IPS-20b (cell line): Measurements from ENCODE around the gene TPGS1.

Source experiments
- H3K27ac ChIP-seq: one replicate; pipeline ENCODE4 v1.5.1; 2013; ENCODE audit warnings: low read length
- H3K27me3 ChIP-seq: 2 replicates; pipeline ENCODE4 v1.6.1; 2013; ENCODE audit warnings: mild to moderate bottlenecking, low read length, inconsistent platforms; ENCODE audit not compliant: insufficient read depth
- H3K36me3 ChIP-seq: 2 replicates; pipeline ENCODE4 v1.6.1; 2013; ENCODE audit warnings: low read depth, mild to moderate bottlenecking, inconsistent platforms, low read length, moderate library complexity; ENCODE audit not compliant: insufficient read depth
- H3K4me1 ChIP-seq: 2 replicates; pipeline ENCODE4 v1.6.1; 2013; ENCODE audit warnings: mild to moderate bottlenecking, control low read depth, inconsistent platforms, low read length, moderate library complexity; ENCODE audit not compliant: insufficient read depth
- H3K4me3 ChIP-seq: 2 replicates; pipeline ENCODE4 v1.5.1; 2013; ENCODE audit warnings: mild to moderate bottlenecking, low read length, inconsistent platforms
- H3K9ac ChIP-seq: 2 replicates; pipeline ENCODE4 v1.6.1; 2013; ENCODE audit warnings: low read depth, mild to moderate bottlenecking, inconsistent platforms, low read length, moderate library complexity
- H3K9me3 ChIP-seq: 2 replicates; pipeline ENCODE4 v1.6.1; 2013; ENCODE audit warnings: mild to moderate bottlenecking, low read depth, low read length, inconsistent platforms; ENCODE audit not compliant: insufficient read depth

The TPGS1 gene

GRCh38 chr19:532561-533363 is 25.5 kb downstream of the TPGS1 start:
- Histone ChIP-seq H3K9me3 (no peaks in the 10 kb centered on the region), H3K9ac (peak overlapping the region; percentile 87), H3K4me1 (no peaks in the 10 kb centered on the region), H3K27ac (no peak overlapping the region), H3K27me3 (no peaks in the 10 kb centered on the region), H3K36me3 (peaks cover 20% of the 10 kb centered on the region), H3K4me3 (peak overlapping the region; percentile 88)

DNA sequence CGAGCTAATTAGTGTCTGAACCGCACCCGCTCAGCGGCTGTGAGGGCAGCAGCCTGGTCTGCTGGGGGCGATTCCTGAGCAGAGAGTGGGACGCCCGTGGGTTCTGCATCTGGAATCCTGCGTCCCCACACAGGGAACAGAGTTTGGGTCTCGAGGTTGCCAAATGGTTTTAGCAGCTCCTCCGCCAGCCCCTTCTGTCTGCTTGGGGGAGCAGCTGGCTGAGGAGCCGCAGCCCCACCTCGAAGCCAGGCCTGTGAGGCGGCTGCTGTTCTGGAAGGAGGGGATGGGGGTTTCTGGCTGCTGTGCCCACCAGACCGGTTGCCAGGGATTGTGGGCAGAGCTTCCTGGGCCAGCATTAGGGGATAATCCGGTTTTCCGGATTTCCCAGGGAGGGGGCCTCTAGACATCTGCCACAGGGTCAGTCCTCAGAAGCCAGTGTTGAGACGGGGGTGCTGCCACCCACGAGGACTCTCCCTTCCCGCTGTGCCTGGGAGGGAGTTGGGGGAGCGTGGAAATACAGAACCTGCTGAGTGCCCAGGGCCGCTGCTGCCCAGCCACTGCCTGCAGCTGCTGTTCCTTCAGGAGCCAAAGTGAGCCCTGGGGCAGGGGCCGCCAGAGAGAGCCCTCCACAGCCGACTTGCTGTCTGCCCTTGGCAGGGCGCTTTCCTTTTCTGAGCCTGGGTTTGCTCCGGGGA is 26.2 kb downstream of the TPGS1 start:
- peaks cover 26% of the 10 kb centered on the region for H3K36me3 ChIP-seq
- H3K4me1 ChIP-seq: no peaks in the 10 kb centered on the region
- peak overlapping the region; percentile 87 for H3K9ac ChIP-seq
- H3K27me3 ChIP-seq: no peaks in the 10 kb centered on the region
- no peaks in the 10 kb centered on the region for H3K9me3 ChIP-seq
- peak overlapping the region; percentile 88 for H3K4me3 ChIP-seq
- H3K27ac ChIP-seq: no peak overlapping the region

DNA sequence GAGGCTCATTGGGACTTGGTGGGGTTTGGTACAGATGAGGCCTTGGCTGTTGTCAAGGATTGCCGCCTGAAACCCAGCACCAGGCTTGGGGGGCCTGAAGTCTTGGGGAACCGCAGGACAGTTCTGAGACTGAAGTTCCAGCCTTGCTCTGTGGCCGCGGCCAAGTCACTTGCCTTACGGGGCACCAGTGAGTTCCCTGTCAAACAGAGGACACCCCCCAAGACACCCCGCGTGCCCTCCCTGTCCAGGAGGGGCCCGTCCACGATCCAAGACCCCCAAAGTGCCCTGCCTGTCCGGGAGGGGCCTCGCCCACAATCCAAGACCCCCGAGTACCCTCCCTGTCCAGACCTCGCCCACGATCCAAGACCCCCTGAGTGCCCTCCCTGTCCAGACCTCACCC is 26.8 kb downstream of the TPGS1 start:
- Histone ChIP-seq H3K36me3 (peaks cover 26% of the 10 kb centered on the region), H3K4me3 (no peak overlapping the region), H3K9ac (peak overlapping the region; percentile 87; the same call in 1 of the 2 replicates), H3K27me3 (no peaks in the 10 kb centered on the region), H3K27ac (no peak overlapping the region), H3K4me1 (no peaks in the 10 kb centered on the region), H3K9me3 (no peaks in the 10 kb centered on the region)

- Histone ChIP-seq H3K9ac (no peak overlapping the region), H3K27ac (no peak overlapping the region), H3K4me1 (no peaks in the 10 kb centered on the region), H3K9me3 (no peaks in the 10 kb centered on the region), H3K36me3 (peaks cover 26% of the 10 kb centered on the region), H3K27me3 (no peaks in the 10 kb centered on the region), H3K4me3 (no peak overlapping the region)
Observed at GRCh38 chr19:535017-535835, 27.9 kb downstream of the TPGS1 start.

DNA sequence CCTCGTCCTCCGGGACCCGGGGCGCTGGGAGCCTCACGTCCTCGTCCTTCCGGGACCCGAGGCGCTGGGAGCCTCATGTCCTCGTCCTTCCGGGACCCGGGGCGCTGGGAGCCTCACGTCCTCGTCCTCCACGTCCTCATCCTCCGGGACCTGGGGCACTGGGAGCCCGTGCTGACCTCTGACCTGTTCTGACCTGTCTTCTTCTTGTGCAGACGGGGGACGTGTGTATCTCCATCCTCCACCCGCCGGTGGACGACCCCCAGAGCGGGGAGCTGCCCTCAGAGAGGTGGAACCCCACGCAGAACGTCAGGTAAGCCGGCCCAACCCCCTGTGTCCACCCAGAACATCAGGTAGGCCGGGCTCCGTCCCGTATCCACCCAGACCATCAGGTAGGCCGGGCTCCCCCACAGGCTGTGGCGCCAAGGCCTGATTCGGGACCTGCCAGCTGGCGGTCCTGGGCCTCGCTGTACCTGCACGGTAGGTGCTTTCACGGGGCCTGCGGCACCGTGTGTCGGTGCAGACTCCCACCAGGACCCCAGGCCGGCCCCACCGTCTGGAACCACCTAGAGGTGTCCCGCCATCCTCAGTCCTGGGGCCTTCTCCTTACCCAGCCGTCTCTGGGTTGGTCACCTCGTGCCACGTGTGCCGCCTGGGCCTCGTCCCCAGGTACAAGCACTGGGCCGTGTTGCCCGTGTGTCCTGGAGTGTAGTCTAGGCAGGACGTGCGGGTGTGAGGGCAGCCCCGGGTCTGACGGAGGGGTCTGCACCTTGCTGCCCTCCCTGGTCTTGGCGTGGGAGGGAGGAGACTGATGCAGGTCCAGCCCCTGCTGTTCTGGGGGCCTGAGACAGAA is 29.0 kb downstream of the TPGS1 start:
- H3K27me3 ChIP-seq: no peaks in the 10 kb centered on the region
- H3K4me3 ChIP-seq: no peak overlapping the region
- H3K9me3 ChIP-seq: no peaks in the 10 kb centered on the region
- peaks cover 28% of the 10 kb centered on the region for H3K36me3 ChIP-seq
- H3K4me1 ChIP-seq: no peaks in the 10 kb centered on the region
- H3K27ac ChIP-seq: no peak overlapping the region
- H3K9ac ChIP-seq: no peak overlapping the region

GRCh38 chr19:536881-537404 is 29.6 kb downstream of the TPGS1 start:
- peaks cover 33% of the 10 kb centered on the region for H3K36me3 ChIP-seq

DNA sequence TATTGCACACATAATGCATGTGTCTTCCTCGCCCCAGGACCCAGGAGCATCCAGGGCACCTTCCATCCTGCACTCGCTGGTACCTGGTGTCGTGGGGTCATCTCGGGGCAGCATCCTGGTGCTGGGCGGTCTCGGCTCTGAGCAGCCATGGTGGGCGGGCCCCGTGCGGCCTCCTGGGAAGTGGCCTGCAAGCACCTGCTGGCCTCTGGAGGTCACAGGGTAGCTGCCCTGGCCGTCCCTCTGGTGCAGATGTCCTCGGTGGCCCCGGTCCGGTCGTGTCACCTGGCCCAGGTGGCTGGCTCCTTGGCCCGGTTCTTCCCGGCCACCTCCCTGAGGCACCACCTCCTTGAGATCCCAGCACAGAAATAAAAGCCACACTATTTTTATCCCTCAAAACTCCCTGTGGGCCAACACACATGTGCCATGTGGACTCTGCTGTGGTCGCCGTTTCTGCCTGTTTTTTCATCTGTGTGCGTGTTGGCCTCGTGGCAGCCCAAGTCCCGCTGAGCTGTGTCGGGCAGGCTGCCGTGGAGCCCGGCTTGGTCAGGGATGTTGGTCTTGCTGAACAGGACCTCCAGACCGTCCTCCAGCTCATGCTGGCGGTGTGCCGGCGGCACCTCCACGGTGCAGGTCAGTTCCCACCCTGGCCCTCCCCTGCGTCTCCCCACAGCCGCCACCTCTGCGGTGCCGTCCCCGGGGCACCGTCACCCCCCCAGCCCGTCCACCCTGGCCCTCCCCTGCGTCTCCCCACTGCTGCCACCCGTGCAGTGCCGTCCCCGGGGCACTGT is 31.5 kb downstream of the TPGS1 start:
- Histone ChIP-seq H3K4me3 (no peak overlapping the region), H3K27me3 (no peaks in the 10 kb centered on the region), H3K9ac (no peak overlapping the region), H3K9me3 (no peaks in the 10 kb centered on the region), H3K27ac (no peak overlapping the region), H3K36me3 (peaks cover 39% of the 10 kb centered on the region), H3K4me1 (no peaks in the 10 kb centered on the region)

More at GRCh38 chr19:536881-537404, 29.6 kb downstream of the TPGS1 start:
- Histone ChIP-seq H3K4me3 (no peak overlapping the region), H3K27me3 (no peaks in the 10 kb centered on the region), H3K9ac (no peak overlapping the region), H3K27ac (no peak overlapping the region), H3K9me3 (no peaks in the 10 kb centered on the region), H3K4me1 (no peaks in the 10 kb centered on the region)

DNA sequence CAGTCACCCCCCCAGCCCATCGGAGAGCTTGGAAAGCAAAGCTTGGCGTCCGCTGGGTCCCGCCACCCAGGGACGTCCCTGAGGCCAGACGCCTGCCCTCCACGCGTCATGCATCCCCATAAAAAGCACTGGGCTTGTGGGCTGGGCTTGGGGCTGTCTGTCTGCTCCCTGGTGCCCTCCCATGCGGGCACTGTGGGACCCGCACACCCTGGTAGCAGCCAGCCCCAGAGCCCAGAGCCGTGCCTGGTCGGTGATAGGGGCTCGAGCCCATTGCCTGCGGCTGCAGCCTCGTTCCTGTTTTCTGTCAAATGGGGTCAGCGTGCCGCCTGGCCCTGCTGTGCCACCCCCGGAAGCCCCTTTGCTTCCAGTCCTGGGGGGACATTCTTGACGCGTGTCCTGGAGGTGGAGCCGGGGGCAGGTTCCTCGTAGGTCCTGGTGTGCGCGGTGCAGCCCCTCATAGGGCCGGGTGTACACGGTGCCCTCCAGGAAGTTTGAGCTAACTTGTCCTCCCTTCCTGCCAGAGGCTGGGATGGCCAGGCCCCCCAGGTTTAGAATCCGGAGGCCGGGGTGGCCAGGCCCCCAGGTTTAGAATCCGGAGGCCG is 32.2 kb downstream of the TPGS1 start:
- no peak overlapping the region for H3K4me3 ChIP-seq
- no peak overlapping the region for H3K27ac ChIP-seq
- H3K9me3 ChIP-seq: no peaks in the 10 kb centered on the region
- H3K4me1 ChIP-seq: no peaks in the 10 kb centered on the region
- peaks cover 39% of the 10 kb centered on the region for H3K36me3 ChIP-seq
- H3K27me3 ChIP-seq: no peaks in the 10 kb centered on the region
- H3K9ac ChIP-seq: no peak overlapping the region

DNA sequence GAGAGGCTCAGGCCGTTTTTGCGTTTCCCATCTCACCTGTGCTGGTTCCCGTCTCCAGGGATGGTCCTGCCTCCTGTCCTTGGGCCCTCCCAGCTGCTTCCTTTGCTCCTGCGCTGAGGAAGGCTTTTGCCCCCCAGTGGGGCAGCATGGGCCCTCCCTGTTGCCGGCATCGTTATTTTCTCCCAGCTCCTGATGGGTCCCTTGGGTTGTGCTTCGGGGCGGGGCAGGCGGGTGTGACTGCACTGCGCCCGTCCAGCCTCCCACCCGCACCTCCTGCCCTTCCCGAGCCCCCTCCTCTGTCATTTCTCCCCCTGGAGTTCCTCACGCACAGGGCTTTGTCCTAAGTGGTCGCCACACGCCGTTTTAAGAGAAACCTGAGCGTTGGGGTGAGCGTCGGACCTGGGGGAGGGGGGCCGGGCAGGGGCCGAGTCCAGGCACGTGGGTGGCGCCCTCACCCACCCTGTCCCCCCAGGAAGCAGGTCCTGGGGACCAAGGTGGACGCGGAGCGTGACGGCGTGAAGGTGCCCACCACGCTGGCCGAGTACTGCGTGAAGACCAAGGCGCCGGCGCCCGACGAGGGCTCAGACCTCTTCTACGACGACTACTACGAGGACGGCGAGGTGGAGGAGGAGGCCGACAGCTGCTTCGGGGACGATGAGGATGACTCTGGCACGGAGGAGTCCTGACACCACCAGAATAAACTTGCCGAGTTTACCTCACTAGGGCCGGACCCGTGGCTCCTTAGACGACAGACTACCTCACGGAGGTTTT is 33.8 kb downstream of the TPGS1 start:
- Histone ChIP-seq H3K9ac (no peak overlapping the region), H3K4me3 (no peak overlapping the region), H3K36me3 (peaks cover 32% of the 10 kb centered on the region), H3K9me3 (no peaks in the 10 kb centered on the region), H3K4me1 (no peaks in the 10 kb centered on the region), H3K27me3 (no peaks in the 10 kb centered on the region), H3K27ac (no peak overlapping the region)

GRCh38 chr19:541699-542098 is 34.4 kb downstream of the TPGS1 start:
- no peak overlapping the region for H3K4me3 ChIP-seq
- peaks cover 26% of the 10 kb centered on the region for H3K36me3 ChIP-seq
- H3K27ac ChIP-seq: no peak overlapping the region
- no peaks in the 10 kb centered on the region for H3K27me3 ChIP-seq
- no peaks in the 10 kb centered on the region for H3K4me1 ChIP-seq
- no peaks in the 10 kb centered on the region for H3K9me3 ChIP-seq
- H3K9ac ChIP-seq: no peak overlapping the region
